AML-193 (cell line): Measurements from ENCODE around the gene HDGF.
"Not testable (repeated sequence)": the region's sequence is repeated elsewhere in the genome, so short reads cannot be mapped to it uniquely, and the experiment has no call there.

Source experiments
- DNase-seq, 2 experiments: peaks; one replicate each; lab custom pipeline; 2025; lab: John Stamatoyannopoulos, UW

HDGF gene

GRCh38 chr1:156767101-156767878 lies 15.8 kb upstream of the HDGF start, which contains the start of gene PRCC:
Gene PRCC, plus strand, starts transcription at chr1:156767535. Its CDS starts 237 bp downstream, at chr1:156767772.
- DNase-seq: peak; percentile 99

- no peak for DNase-seq
Observed at GRCh38 chr1:156766298-156767100, 15.0 kb upstream of the HDGF start.

- no peak for DNase-seq
Observed at GRCh38 chr1:156765666-156766065, 14.2 kb upstream of the HDGF start.

- DNase-seq: not testable (repeated sequence)
Observed at GRCh38 chr1:156765136-156765535, 13.7 kb upstream of the HDGF start.

DNA sequence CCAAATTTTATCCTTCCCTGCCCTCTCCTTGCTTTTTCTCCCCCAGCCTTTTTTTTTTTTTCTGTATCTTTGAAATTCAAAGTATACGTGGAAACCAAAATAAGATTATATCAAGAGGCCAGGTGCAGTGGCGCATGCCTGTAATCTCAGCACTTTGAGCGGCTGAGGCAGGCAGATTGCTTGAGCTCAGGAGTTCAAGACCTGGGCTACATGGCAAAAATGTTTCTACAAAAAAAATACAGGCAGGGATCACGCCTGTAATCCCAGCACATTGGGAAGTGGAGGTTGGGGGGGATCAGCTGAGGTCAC lies 9.3 kb upstream of the HDGF start:
- DNase-seq: no peak

GRCh38 chr1:156760092-156760795 lies 8.8 kb upstream of the HDGF start:
- no peak for DNase-seq

DNA sequence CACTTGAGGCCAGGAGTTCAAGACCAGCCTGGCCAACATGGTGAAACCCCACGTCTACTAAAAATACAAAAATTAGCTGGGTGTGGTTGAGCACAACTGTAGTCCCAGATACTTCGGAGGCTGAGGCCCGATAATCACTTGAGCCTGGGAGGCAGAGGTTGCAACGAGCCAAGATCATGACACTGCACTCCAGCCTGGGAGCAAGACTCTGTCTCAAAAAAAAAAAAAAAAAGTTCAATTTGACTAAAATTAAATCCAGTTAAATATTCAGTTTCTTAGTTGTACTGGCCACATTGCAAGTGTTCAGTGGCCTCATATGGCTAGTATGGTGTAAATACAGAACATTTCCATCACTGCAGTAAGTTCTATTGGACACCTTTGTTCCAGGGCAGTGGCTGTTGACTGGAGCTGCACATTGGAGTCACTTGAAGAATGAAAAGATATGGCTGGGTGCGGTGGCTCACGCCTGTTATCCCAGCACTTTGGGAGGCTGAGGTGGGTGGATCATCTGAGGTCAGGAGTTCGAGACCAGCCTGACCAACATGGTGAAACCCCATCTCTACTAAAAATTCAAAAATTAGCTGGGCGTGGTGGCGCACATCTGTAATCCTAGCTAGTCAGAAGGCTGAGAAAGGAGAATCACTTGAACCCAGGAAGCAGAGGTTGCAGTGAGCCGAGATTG lies 6.2 kb upstream of the HDGF start:
- DNase-seq: not testable (repeated sequence)

DNA sequence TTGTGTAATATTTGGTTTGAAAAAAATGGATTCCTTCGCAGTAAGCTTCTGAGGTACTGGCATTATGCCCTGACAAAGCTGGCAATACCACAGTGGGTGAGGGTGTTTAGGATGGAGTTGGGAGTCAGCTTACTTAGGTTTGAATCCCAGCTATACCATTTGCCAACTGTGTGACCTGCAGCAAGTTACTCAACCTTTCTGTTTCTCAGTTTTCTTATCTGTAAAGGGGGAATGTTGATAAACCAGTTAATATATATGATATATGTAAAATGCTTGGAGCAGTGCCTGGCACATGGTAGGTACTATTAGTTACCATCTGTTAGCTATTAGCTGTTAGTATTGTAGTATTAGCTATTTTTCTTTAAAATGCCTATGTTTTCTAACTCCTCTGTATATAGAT lies 4.9 kb upstream of the HDGF start:
- no peak for DNase-seq

DNA sequence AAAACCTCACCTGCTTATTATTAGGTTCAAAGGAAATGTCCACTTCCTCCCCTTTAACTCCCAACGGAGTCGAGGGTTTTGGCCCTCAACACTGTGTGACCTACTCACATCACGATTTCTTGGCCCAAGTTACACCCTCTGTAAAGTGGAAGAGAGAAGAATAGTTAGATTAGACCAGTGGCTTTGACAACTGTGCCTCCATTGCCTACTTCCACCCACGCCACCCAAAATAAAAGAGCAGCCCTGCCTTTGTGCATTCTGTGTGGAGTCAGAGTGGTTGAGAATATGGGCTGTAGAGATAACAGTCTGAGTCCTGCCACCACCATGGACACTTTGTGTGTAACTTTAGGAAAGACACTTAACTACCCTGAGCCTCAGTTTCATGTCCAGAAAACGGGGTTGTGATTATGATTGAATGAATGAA lies 4.1 kb upstream of the HDGF start:
- no peak for DNase-seq

DNA sequence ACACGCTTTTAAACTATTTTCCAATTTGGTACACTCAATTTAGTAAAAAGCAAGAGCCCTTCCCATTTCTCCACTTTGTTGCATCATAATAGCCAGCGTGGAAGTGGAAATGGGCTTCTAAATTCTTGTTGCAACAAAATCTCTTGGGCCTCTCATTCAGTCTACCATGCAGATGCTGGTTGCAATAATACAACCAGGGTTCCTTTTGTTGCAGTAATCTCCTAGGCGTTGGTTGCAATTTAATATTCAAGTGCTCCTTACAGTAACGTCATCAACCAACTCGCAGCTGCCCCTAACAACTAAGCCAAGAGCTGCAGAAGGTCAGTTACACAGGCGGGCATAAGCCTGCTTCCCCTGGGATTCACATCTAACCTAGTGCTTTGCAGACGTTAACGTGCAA lies 2.7 kb upstream of the HDGF start:
- no peak for DNase-seq

GRCh38 chr1:156752843-156753482 lies 1.5 kb upstream of the HDGF start:
- peak; percentile 31 to 33 for DNase-seq

GRCh38 chr1:156751757-156752481 lies 444 bp upstream of the HDGF start:
- DNase-seq: peak; percentile 84 to 85

- peak; percentile 17 to 25 for DNase-seq
Observed at GRCh38 chr1:156750711-156751450, 594 bp downstream of the HDGF start.

- DNase-seq: peak; percentile 26 to 31
Observed at GRCh38 chr1:156750191-156750672, 1.2 kb downstream of the HDGF start.

- DNase-seq: no peak
Observed at GRCh38 chr1:156749419-156750118, 1.9 kb downstream of the HDGF start.

GRCh38 chr1:156748670-156749418 lies 2.6 kb downstream of the HDGF start:
- DNase-seq: peak; percentile 75 to 82

DNA sequence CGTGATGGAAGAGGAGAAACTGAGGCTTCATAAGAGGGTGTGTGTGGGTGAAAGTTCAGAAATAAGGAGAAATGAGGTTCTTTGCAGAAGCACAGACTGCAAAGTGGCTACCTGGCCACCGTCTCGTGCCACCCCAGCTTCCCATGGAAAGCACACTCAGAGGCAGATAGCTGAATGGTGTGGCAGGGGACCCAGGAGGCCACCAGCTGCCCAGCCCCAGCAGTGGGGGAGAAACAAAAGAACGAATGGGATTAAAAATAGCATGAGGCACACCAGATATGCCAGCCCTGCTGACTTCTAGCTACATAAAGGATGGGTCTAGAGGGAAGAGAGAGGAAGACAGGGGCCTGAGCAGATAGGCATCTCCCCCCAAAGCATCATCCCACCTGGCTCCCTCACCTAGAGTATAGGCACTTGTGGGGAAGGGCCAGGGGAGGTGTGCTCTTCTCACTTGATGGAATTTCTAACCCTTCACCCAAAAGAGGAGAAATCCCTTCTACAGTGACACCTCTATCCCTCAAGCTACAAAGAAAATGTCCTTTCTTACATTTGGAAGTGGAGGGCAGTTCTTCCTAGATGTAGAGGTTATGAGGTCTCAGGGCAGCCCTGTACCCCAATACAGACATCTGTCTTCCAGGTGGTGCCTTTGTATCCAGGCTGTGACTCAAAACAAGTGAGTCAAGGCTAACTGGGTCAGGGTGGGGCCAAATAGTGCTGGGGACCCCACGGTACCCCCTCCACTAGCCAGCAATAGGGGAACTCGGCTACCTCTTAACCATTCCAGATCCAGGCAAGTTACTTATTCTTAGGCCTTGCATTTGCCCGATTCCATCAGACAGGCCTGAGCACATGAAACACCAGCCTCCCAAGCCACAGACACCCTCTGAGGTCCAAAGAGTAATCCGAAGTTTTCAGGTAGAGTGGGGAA lies 3.5 kb downstream of the HDGF start:
- no peak for DNase-seq
